ENCODE data around the gene ICAM5. TPM values are rescaled to one million over a fixed set of nuclear protein-coding genes. Genes with fewer than 3 reads are reported as not detected.

Gene ICAM5
- total RNA-seq, 1 experiment from 2014 or later = 8.0 TPM

- TF ChIP-seq CTCF (IDR thresholded peaks at IDR 0.05) (no peak), JAZF1 (CRISPR knock-in tag; IDR thresholded peaks at IDR 0.05) (no peak), CREB1 (CRISPR knock-in tag; IDR thresholded peaks at IDR 0.05) (no peak), ZNF423 (CRISPR knock-in tag; IDR thresholded peaks at IDR 0.05) (no peak), STAT6 (CRISPR knock-in tag; conservative IDR thresholded peaks at IDR 0.05; ENCODE audit: low read depth) (no peak)
- TF ChIP-seq, protein P1, sequence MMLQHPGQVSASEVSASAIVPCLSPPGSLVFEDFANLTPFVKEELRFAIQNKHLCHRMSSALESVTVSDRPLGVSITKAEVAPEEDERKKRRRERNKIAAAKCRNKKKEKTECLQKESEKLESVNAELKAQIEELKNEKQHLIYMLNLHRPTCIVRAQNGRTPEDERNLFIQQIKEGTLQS (CRISPR knock-in tag; conservative IDR thresholded peaks at IDR 0.05) = no peak
Observed at GRCh38 chr19:10343495-10343894, 53.7 kb downstream of the ICAM5 start (continued).

DNA sequence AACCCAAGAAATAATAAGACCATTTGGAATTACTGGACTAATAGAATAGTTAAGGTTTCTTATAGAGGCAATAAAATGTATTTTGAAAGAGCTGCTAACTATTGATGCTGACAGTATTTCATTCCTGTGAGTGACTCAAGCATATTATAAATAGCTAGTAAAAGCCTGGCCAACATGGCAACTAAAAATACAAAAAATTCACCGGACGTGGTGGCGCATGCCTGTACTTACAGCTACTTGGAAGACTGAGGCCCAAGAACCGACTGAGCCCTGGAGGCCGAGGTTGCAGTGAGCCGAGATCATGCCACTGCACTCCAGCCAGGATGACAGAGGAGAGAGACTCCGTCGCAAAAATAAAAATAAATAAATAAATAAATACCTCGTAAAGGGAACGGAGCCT, 55.0 kb downstream of the ICAM5 start:
- Mint-ChIP-seq H3K27me3 (ENCODE audit: low read depth) (no peaks in the 10 kb centered on the region), H3K9me3 (no peaks in the 10 kb centered on the region), H3K36me3 (no peaks in the 10 kb centered on the region), H3K4me3 (no peak overlapping the region), H3K4me1 (peaks cover 8% of the 10 kb centered on the region), H3K27ac (no peak overlapping the region)
- DNase-seq (ENCODE audit: low spot score) (no peak), ATAC-seq (no peak)
- ChIA-PET CTCF (interaction anchor here (0.8 to 1.3 kb wide), 4 partner anchors 9 to 71 kb away, joined by 3 to 5 read pairs (median 4); no protein-coding TSS in a partner anchor), POLR2A (interaction anchor here (0.6 kb wide), 1 partner anchor 224 kb away, joined by 3 read pairs; no protein-coding TSS in a partner anchor)
- TF ChIP-seq FOXK1 (CRISPR knock-in tag; IDR thresholded peaks at IDR 0.05) = no peak
- no peak for TF ChIP-seq ZNF121 (CRISPR knock-in tag; IDR thresholded peaks at IDR 0.05)
- TF ChIP-seq, protein P2, sequence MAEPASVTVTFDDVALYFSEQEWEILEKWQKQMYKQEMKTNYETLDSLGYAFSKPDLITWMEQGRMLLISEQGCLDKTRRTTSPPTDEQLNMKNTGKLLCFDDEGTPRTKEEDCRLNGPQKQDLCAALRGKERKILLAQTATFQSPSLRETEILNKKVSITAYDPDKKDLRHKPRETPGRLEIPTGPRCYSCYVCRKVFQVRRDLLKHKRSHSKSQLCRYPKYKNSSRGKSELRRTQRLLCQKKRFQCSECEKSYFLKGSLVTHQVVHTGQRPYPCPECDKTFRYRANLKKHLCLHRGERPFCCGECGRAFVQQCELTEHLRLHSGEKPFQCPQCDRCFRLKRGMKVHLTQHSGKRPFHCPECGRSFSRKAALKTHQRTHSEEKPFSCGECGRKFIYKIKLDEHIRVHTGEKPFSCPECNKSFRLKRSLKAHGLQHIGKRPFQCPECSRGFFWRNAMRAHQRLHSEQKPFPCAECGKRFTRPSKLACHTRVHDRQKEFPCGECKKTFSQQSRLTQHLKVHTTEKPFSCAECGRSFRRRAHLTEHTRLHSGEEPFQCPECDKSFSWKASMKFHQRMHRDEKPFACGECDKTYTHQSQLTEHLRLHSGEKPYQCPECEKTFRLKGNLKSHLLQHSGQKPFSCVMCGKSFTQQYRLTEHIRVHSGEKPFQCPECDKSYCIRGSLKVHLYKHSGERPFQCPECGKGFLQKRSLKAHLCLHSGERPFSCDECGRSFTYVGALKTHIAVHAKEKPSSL (CRISPR knock-in tag; conservative IDR thresholded peaks at IDR 0.05) = no peak
- TF ChIP-seq FOXJ3 (CRISPR knock-in tag; IDR thresholded peaks at IDR 0.05; ENCODE audit: borderline replicate concordance) = no peak
- TF ChIP-seq, protein P3, sequence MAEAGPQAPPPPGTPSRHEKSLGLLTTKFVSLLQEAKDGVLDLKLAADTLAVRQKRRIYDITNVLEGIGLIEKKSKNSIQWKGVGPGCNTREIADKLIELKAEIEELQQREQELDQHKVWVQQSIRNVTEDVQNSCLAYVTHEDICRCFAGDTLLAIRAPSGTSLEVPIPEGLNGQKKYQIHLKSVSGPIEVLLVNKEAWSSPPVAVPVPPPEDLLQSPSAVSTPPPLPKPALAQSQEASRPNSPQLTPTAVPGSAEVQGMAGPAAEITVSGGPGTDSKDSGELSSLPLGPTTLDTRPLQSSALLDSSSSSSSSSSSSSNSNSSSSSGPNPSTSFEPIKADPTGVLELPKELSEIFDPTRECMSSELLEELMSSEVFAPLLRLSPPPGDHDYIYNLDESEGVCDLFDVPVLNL (CRISPR knock-in tag; IDR thresholded peaks at IDR 0.05; ENCODE audit: borderline replicate concordance, low read depth) = no peak
- TF ChIP-seq ERG (CRISPR knock-in tag; IDR thresholded peaks at IDR 0.05) = no peak
- TF ChIP-seq NR3C1 (CRISPR knock-in tag; conservative IDR thresholded peaks at IDR 0.05; ENCODE audit: low read depth) = no peak
- TF ChIP-seq IRF1 (CRISPR knock-in tag; IDR thresholded peaks at IDR 0.05) = no peak
- TF ChIP-seq MXD4 (CRISPR knock-in tag; IDR thresholded peaks at IDR 0.05; ENCODE audit: borderline replicate concordance) = no peak
- TF ChIP-seq MLX (CRISPR knock-in tag; IDR thresholded peaks at IDR 0.05) = no peak

Other genes with a start within 250 kb of the ICAM5 start
- gene SHFL, start 203.6 kb upstream of the ICAM5 start, total RNA-seq (2021) = 22.5 to 28.4 TPM (median 23.0 TPM) in 3 replicates
- gene ANGPTL6, start 187.3 kb upstream of the ICAM5 start, total RNA-seq (2021) = 0.21 to 0.30 TPM (median 0.28 TPM) in 3 replicates
- gene PPAN, start 183.6 kb upstream of the ICAM5 start, total RNA-seq (2021) = 74.1 to 83.7 TPM (median 80.8 TPM) in 3 replicates
- 21.0 to 21.5 TPM (median 21.2 TPM) in 3 replicates for gene P2RY11, start 178.3 kb upstream of the ICAM5 start, total RNA-seq (2021)
- gene EIF3G, start 170.1 kb upstream of the ICAM5 start, total RNA-seq (2021) = 318 to 333 TPM (median 323 TPM) in 3 replicates
- 174 to 210 TPM (median 191 TPM) in 3 replicates for gene DNMT1, start 95.0 kb upstream of the ICAM5 start, total RNA-seq (2021)
- gene S1PR2, start 58.6 kb upstream of the ICAM5 start, total RNA-seq (2021) = 12.9 to 13.6 TPM (median 13.2 TPM) in 3 replicates
- 109 to 112 TPM (median 110 TPM) in 3 replicates for gene MRPL4, start 37.7 kb upstream of the ICAM5 start, total RNA-seq (2021)
- gene ICAM1, start 18.8 kb upstream of the ICAM5 start, total RNA-seq (2021) = 3.8 to 5.4 TPM (median 4.8 TPM) in 3 replicates
- 2.0 to 3.7 TPM (median 3.1 TPM) in 3 replicates for gene ICAM4, start 3.0 kb upstream of the ICAM5 start, total RNA-seq (2021)
- gene ZGLP1, start 19.9 kb downstream of the ICAM5 start, total RNA-seq (2021) = 5.9 to 8.9 TPM (median 7.7 TPM) in 3 replicates
- gene FDX2, start 26.1 kb downstream of the ICAM5 start, total RNA-seq (2021) = 26.2 to 27.0 TPM (median 26.6 TPM) in 3 replicates
- 85.8 to 87.4 TPM (median 86.9 TPM) in 3 replicates for gene RAVER1, start 43.6 kb downstream of the ICAM5 start, total RNA-seq (2021)
- gene ICAM3, start 49.7 kb downstream of the ICAM5 start, total RNA-seq (2021) = 18.7 to 21.3 TPM (median 21.3 TPM) in 3 replicates
- 63.8 to 66.4 TPM (median 65.1 TPM) in 3 replicates for gene TYK2, start 90.6 kb downstream of the ICAM5 start, total RNA-seq (2021)
- gene CDC37, start 113.6 kb downstream of the ICAM5 start, total RNA-seq (2021) = 163 to 204 TPM (median 164 TPM) in 3 replicates
- gene PDE4A, start 130.6 kb downstream of the ICAM5 start, total RNA-seq (2021) = 5.3 to 5.9 TPM (median 5.8 TPM) in 3 replicates
- gene KEAP1, start 213.4 kb downstream of the ICAM5 start, total RNA-seq (2021) = 65.1 to 74.9 TPM (median 68.7 TPM) in 3 replicates
- 3.8 to 5.4 TPM (median 4.1 TPM) in 3 replicates for gene S1PR5, start 227.5 kb downstream of the ICAM5 start, total RNA-seq (2021)

Measured in WTC11 (cell line).